ENCODE data around the gene RARA. TPM values are rescaled to one million over a fixed set of nuclear protein-coding genes. Genes with fewer than 3 reads are reported as not detected.

The RARA gene
- total RNA-seq, 1 experiment from 2014 or later = 35.1 TPM

GRCh38 chr17:40322358-40323315 is 13.7 kb downstream of the RARA start:
- Histone ChIP-seq H3K4me2 (ENCODE audit: low read length) (peak overlapping the region; percentile 95), H3K36me3 (ENCODE audit: control insufficient read depth in 1 of 2, insufficient read depth in 2 of 2, low read length in 2 of 2) (no peaks in the 10 kb centered on the region), H3K4me1 (ENCODE audit: control insufficient read depth in 1 of 2, insufficient read depth in 2 of 2, low read length in 2 of 2) (peaks cover 36 to 60% of the 10 kb centered on the region in 2 experiments), H3K27me3 (ENCODE audit: insufficient read depth, low read length) (no peaks in the 10 kb centered on the region), H3K4me3 (replicated peaks in 1 of 2; ENCODE audit: low read depth in 1 of 2, low read length in 2 of 2) (peak overlapping the region; percentile 46 to 56), H3K27ac (ENCODE audit: low read depth, low read length) (peak overlapping the region; percentile 60), H3K9me2 (ENCODE audit: insufficient read depth) (no peaks in the 10 kb centered on the region), H3K79me2 (ENCODE audit: insufficient read depth, low read length) (peaks cover 93% of the 10 kb centered on the region), H3K9me3 (ENCODE audit: control insufficient read depth in 1 of 2, insufficient read depth in 1 of 2, low read depth in 1 of 2, low read length in 2 of 2) (no peaks in the 10 kb centered on the region), H2AFZ (ENCODE audit: low read depth, low read length, poor library complexity, severe bottlenecking) (no peak overlapping the region), H3K9ac (ENCODE audit: low read length) (peak overlapping the region; percentile 66), H4K20me1 (ENCODE audit: insufficient read depth) (no peaks in the 10 kb centered on the region)
- ChIA-PET POLR2A (interaction anchor here (1.0 kb wide), 1 partner anchor 11 kb away, joined by 5 read pairs; no protein-coding TSS in a partner anchor), CTCF (no interaction called here), RAD21 (ENCODE audit: low non-redundant PET in 1 of 2, low total read pairs in 2 of 2, uncharacterized antibody in 2 of 2, unreplicated experiment in 2 of 2) (no interaction called here)
- BruUV-seq (replicated peaks) = no TSS peak
- 0 out of 2 replicates have a peak, but pooled peaks have one; percentile 7 for ATAC-seq
- intact Hi-C loops (cut with micrococcal nuclease) = no loop called here
- TF ChIP-seq TCF7L2 (IDR thresholded peaks at IDR 0.05; ENCODE audit: borderline replicate concordance, extremely low read depth, insufficient read depth, insufficient read length) (peak; percentile 84), SRF (IDR thresholded peaks at IDR 0.05; ENCODE audit: low read depth) (no peak)
- peak; percentile 40 for DNase-seq (ENCODE audit: low read depth, low spot score)

GRCh38 chr17:40323391-40324381 is 14.7 kb downstream of the RARA start:
- Histone ChIP-seq H3K79me2 (ENCODE audit: insufficient read depth, low read length) (peaks cover 97% of the 10 kb centered on the region), H3K9me3 (ENCODE audit: control insufficient read depth in 1 of 2, insufficient read depth in 1 of 2, low read depth in 1 of 2, low read length in 2 of 2) (no peaks in the 10 kb centered on the region), H3K4me1 (ENCODE audit: control insufficient read depth in 1 of 2, insufficient read depth in 2 of 2, low read length in 2 of 2) (peaks cover 35 to 59% of the 10 kb centered on the region in 2 experiments), H3K4me3 (replicated peaks in 1 of 2; ENCODE audit: low read depth in 1 of 2, low read length in 2 of 2) (no peak overlapping the region), H3K4me2 (ENCODE audit: low read length) (peak overlapping the region; percentile 95), H3K9me2 (ENCODE audit: insufficient read depth) (no peaks in the 10 kb centered on the region), H3K27me3 (ENCODE audit: insufficient read depth, low read length) (no peaks in the 10 kb centered on the region), H4K20me1 (ENCODE audit: insufficient read depth) (no peaks in the 10 kb centered on the region), H3K9ac (ENCODE audit: low read length) (peak overlapping the region; percentile 66), H3K27ac (ENCODE audit: low read depth, low read length) (peak overlapping the region; percentile 10; the same call in 1 of the 2 replicates), H3K36me3 (ENCODE audit: control insufficient read depth in 1 of 2, insufficient read depth in 2 of 2, low read length in 2 of 2) (no peaks in the 10 kb centered on the region), H2AFZ (ENCODE audit: low read depth, low read length, poor library complexity, severe bottlenecking) (no peak overlapping the region)
- TF ChIP-seq EGR1 (IDR thresholded peaks at IDR 0.05; ENCODE audit: low read depth) (no peak), ZFX (IDR thresholded peaks at IDR 0.05) (no peak), ATF3 (IDR thresholded peaks at IDR 0.05) (no peak), TCF7L2 (IDR thresholded peaks at IDR 0.05; ENCODE audit: borderline replicate concordance, extremely low read depth, insufficient read depth, insufficient read length) (no peak)
- CTCF ChIA-PET = no interaction called here
- DNase-seq (ENCODE audit: low read depth, low spot score) (no peak), ATAC-seq (no peak)
- RAD21 ChIA-PET (ENCODE audit: low non-redundant PET in 1 of 2, low total read pairs in 2 of 2, uncharacterized antibody in 2 of 2, unreplicated experiment in 2 of 2) = interaction anchor here in 1 of 2 experiments (0.7 kb wide), 1 partner anchor 17 kb away, joined by 3 read pairs; no protein-coding TSS in a partner anchor
- BruUV-seq (replicated peaks) = no TSS peak
- intact Hi-C loops (cut with micrococcal nuclease) = no loop called here
- POLR2A ChIA-PET = interaction anchor here (1.0 kb wide), 1 partner anchor 10 kb away, joined by 5 read pairs; no protein-coding TSS in a partner anchor

All from HCT116 (cell line).